ENCODE data around the gene PCDHGB1.

GRCh38 chr5:141343953-141344463, 5.9 kb upstream of the PCDHGB1 start:
- TF ChIP-seq, protein P1, sequence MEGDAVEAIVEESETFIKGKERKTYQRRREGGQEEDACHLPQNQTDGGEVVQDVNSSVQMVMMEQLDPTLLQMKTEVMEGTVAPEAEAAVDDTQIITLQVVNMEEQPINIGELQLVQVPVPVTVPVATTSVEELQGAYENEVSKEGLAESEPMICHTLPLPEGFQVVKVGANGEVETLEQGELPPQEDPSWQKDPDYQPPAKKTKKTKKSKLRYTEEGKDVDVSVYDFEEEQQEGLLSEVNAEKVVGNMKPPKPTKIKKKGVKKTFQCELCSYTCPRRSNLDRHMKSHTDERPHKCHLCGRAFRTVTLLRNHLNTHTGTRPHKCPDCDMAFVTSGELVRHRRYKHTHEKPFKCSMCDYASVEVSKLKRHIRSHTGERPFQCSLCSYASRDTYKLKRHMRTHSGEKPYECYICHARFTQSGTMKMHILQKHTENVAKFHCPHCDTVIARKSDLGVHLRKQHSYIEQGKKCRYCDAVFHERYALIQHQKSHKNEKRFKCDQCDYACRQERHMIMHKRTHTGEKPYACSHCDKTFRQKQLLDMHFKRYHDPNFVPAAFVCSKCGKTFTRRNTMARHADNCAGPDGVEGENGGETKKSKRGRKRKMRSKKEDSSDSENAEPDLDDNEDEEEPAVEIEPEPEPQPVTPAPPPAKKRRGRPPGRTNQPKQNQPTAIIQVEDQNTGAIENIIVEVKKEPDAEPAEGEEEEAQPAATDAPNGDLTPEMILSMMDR (IDR thresholded peaks at IDR 0.05; ENCODE audit: borderline replicate concordance, extremely low read depth, low read length, poor library complexity, severe bottlenecking), result no peak
- TF ChIP-seq EZH2 (IDR thresholded peaks at IDR 0.05; ENCODE audit: borderline replicate concordance, low read depth, low read length, severe bottlenecking), result no peak

Measured in DND-41 (cell line).